Stomach (tissue), 9 donors: ENCODE results near the gene METRN. TPM values are rescaled to one million over a fixed set of nuclear protein-coding genes. Genes with fewer than 3 reads are reported as not detected.
A peak's percentile ranks its signal among the peaks of the same experiment; 100 is the strongest.

ENCODE experiments used
- DNase-seq, 2 donors: peaks; one replicate each; pipeline versions ENCODE4 v3.0.0 to v3.0.0-alpha.2; 2013 to 2019
- H3K27ac ChIP-seq, 5 donors: fragments of 200-600 bp in 4 of 5; sonication (generic) in 4 of 5; one replicate each; pipeline ENCODE4 v1.5.1; 2013 to 2019; ENCODE audit warnings: mild to moderate bottlenecking in 1 of 5, moderate library complexity in 1 of 5
- H3K27me3 ChIP-seq, 3 donors: fragments of 200-600 bp; sonication (generic); one replicate each; pipeline ENCODE4 v1.5.1; 2017 to 2019; ENCODE audit warnings: mixed run types in 1 of 3
- H3K36me3 ChIP-seq, 4 donors: fragments of 200-600 bp; sonication (generic); 1 replicate in 3 of 4; 2 replicates in 1 of 4; pipeline ENCODE4 v1.5.1; 2016 to 2019
- H3K4me1 ChIP-seq, 4 donors: fragments of 200-600 bp; sonication (generic); one replicate each; pipeline ENCODE4 v1.5.1; 2016 to 2019
- H3K4me3 ChIP-seq, 4 donors: fragments of 200-600 bp; sonication (generic) in 3 of 4; one replicate each; pipeline ENCODE4 v1.5.1; 2016 to 2019; ENCODE audit warnings: mild to moderate bottlenecking in 1 of 4
- H3K9me3 ChIP-seq, 4 donors: fragments of 200-600 bp; sonication (generic); one replicate each; pipeline ENCODE4 v1.5.1; 2016 to 2019
- EP300 ChIP-seq: sonication (generic); formaldehyde crosslinking; IDR thresholded peaks from one replicate; pipeline ENCODE4 v1.6.1; 2017; ENCODE audit warnings: antibody characterized with exemption
- POLR2A ChIP-seq, 4 donors: fragments of 450-650 bp; IDR thresholded peaks; one replicate each; pipeline ENCODE4 v1.6.1; 2016; ENCODE audit warnings: antibody characterized with exemption in 4 of 4, control low read depth in 2 of 4, mild to moderate bottlenecking in 1 of 4, moderate library complexity in 1 of 4
- POLR2AphosphoS5 ChIP-seq, 3 donors: sonication (generic); formaldehyde crosslinking; IDR thresholded peaks; one replicate each; pipeline ENCODE4 v1.6.1; 2016; ENCODE audit warnings: antibody characterized with exemption in 3 of 3
- WGBS, 5 donors: extraction: QIAGEN DNeasy Blood & Tissue Kit in 3 of 5; methylation state at CpG; one replicate each; pipeline versions ENCODE4 v1.1.5 to v1.1.7; 2013 to 2018; 5-methylcytosine and 5-hydroxymethylcytosine counted together
- intact Hi-C: fragments of 100-400 bp; cut with DNase I; formaldehyde crosslinking; loops from one replicate; pipeline ENCODE4 v1.15.1; 2023; ENCODE audit warnings: low total_unique reads
- polyA plus RNA-seq, 3 donors: library from polyadenylated mRNA; stranded (reverse); fragments of 200-250 nt; gene quantifications; one replicate each; pipeline ENCODE4 v1.2.3, GENCODE V29; 2013
- total RNA-seq, 5 donors: library from RNA; depleted of rRNA; stranded (reverse); fragments of >200 nt; gene quantifications; one replicate each; pipeline versions ENCODE4 v1.1.0 to v1.2.3, GENCODE V29; 2014 to 2016
- TF ChIP-seq, protein P1 (sequence below), 7 experiments: fragments of 450-650 bp in 4 of 7; fragments of 200-600 bp in 3 of 7; sonication (generic) in 3 of 7; IDR thresholded peaks; one replicate each; pipeline ENCODE4 v1.5.1; 2016 to 2019; ENCODE audit warnings: antibody characterized with exemption in 7 of 7, control low read depth in 2 of 7, mild to moderate bottlenecking in 1 of 7
- donor health status: healthy with polysubstance abuse.
- donor health status: Bipolar disorder and iron deficiency.
- donor health status: healthy.

METRN gene
- total and polyA plus RNA-seq, 8 donors = 7.1 to 79.7 (median 34.4) TPM

GRCh38 chr16:714079-714478 lies 839 bp upstream of the METRN start:
- no peak overlapping the region for H3K27ac ChIP-seq
- H3K9me3 ChIP-seq = no peaks in the 10 kb centered on the region
- H3K4me3 ChIP-seq = no peak overlapping the region
- TF ChIP-seq EP300 (no peak), POLR2A (IDR thresholded peaks at IDR 0.05) (no peak), POLR2AphosphoS5 (IDR thresholded peaks at IDR 0.05) (no peak)
- TF ChIP-seq, protein P1, sequence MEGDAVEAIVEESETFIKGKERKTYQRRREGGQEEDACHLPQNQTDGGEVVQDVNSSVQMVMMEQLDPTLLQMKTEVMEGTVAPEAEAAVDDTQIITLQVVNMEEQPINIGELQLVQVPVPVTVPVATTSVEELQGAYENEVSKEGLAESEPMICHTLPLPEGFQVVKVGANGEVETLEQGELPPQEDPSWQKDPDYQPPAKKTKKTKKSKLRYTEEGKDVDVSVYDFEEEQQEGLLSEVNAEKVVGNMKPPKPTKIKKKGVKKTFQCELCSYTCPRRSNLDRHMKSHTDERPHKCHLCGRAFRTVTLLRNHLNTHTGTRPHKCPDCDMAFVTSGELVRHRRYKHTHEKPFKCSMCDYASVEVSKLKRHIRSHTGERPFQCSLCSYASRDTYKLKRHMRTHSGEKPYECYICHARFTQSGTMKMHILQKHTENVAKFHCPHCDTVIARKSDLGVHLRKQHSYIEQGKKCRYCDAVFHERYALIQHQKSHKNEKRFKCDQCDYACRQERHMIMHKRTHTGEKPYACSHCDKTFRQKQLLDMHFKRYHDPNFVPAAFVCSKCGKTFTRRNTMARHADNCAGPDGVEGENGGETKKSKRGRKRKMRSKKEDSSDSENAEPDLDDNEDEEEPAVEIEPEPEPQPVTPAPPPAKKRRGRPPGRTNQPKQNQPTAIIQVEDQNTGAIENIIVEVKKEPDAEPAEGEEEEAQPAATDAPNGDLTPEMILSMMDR (IDR thresholded peaks at IDR 0.05) = no peak
- H3K27me3 ChIP-seq = peaks cover 16 to 79% (median 30%) of the 10 kb centered on the region in 3 donors
- DNase-seq = no peak
- H3K4me1 ChIP-seq = peaks cover 22 to 54% (median 45%) of the 10 kb centered on the region in 4 donors
- intact Hi-C loops = loop anchor here (5.0 kb wide), 2 partner anchors 68 to 338 kb away; no protein-coding TSS in a partner anchor
- peaks cover 0 to 6% (median 0%) of the 10 kb centered on the region in 4 donors for H3K36me3 ChIP-seq
- 51 to 77% (median 68%) methylated on average over 5 to 11 of the region's 11 CpGs for WGBS, 5 donors

- TF ChIP-seq, protein P1 (IDR thresholded peaks at IDR 0.05) = no peak
- TF ChIP-seq EP300 (no peak), POLR2A (IDR thresholded peaks at IDR 0.05) (no peak), POLR2AphosphoS5 (IDR thresholded peaks at IDR 0.05) (no peak)
- intact Hi-C loops = no loop called here
- peaks cover 0 to 6% (median 0%) of the 10 kb centered on the region in 4 donors for H3K36me3 ChIP-seq
- peaks cover 32 to 64% (median 59%) of the 10 kb centered on the region in 4 donors for H3K4me1 ChIP-seq
- 1 to 7% (median 2%) methylated on average over 8 to 74 of the region's 74 CpGs for WGBS, 5 donors
- H3K9me3 ChIP-seq = no peaks in the 10 kb centered on the region
- H3K4me3 ChIP-seq = peak overlapping the region; percentile 61 to 94 (median 68)
- peak overlapping the region in 3 of 5 donors; percentile 17 to 69 (median 43) for H3K27ac ChIP-seq
- peak in 1 of 2 donors; percentile 52 for DNase-seq
- peaks cover 3 to 64% (median 15%) of the 10 kb centered on the region in 3 donors for H3K27me3 ChIP-seq
Observed at GRCh38 chr16:715477-716199, 720 bp downstream of the METRN start.

DNA sequence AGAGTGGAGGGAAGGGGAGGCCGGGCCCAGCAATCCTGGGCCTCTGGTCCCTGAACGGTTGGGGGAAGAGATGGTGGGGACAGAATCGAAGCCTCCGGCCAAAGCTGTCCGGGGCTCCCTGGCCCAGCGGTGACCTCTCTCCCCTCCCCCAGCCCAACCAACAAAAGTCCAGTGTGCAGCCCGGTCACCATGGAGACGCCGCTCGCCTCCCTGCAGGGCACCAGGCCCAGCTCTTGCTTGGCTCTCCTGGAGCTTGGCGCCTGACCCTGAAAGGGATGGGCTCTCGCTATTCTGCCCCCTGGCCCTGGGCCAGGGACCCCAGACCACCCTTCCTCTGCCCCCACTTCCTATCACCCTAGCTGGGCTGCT lies 1.3 kb downstream of the METRN start:
- 10 to 22% (median 13%) methylated on average over 7 to 12 of the region's 12 CpGs for WGBS, 5 donors
- no peak for TF ChIP-seq POLR2AphosphoS5 (IDR thresholded peaks at IDR 0.05)
- TF ChIP-seq, protein P1 (IDR thresholded peaks at IDR 0.05) = no peak
- no peak for TF ChIP-seq POLR2A (IDR thresholded peaks at IDR 0.05)
- TF ChIP-seq EP300 = no peak
- peaks cover 34 to 64% (median 61%) of the 10 kb centered on the region in 4 donors for H3K4me1 ChIP-seq
- H3K9me3 ChIP-seq = no peaks in the 10 kb centered on the region
- H3K36me3 ChIP-seq = peaks cover 0 to 6% (median 0%) of the 10 kb centered on the region in 4 donors
- peak overlapping the region; percentile 61 to 94 (median 68) for H3K4me3 ChIP-seq
- H3K27ac ChIP-seq = peak overlapping the region in 1 of 5 donors; percentile 69
- intact Hi-C loops = no loop called here
- DNase-seq = peak; percentile 48 to 81
- peaks cover 0 to 58% (median 9%) of the 10 kb centered on the region in 3 donors for H3K27me3 ChIP-seq

DNA sequence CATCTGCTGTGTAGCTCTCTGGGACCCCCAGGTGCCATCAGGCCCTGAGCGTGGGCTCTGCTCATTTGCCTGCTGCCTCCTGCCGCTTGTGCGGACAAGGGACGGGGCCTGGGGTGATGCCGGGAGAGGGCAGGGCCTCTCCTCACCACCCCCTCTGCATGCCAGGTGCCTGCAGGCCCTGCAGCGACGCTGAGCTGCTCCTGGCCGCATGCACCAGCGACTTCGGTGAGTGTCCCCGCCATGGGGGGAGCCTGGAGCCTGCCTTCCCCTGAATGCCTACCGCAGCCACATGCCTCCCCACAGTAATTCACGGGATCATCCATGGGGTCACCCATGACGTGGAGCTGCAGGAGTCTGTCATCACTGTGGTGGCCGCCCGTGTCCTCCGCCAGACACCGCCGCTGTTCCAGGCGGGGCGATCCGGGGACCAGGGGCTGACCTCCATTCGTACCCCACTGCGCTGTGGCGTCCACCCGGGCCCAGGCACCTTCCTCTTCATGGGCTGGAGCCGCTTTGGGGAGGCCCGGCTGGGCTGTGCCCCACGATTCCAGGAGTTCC lies 1.9 kb downstream of the METRN start:
- no peak for DNase-seq
- Histone ChIP-seq H3K36me3 (peaks cover 0 to 6% (median 0%) of the 10 kb centered on the region in 4 donors), H3K27ac (no peak overlapping the region), H3K4me1 (peaks cover 39 to 66% (median 64%) of the 10 kb centered on the region in 4 donors), H3K4me3 (no peak overlapping the region), H3K27me3 (peaks cover 0 to 52% (median 5%) of the 10 kb centered on the region in 3 donors), H3K9me3 (no peaks in the 10 kb centered on the region)
- intact Hi-C loops = no loop called here
- no peak for TF ChIP-seq POLR2A (IDR thresholded peaks at IDR 0.05)
- TF ChIP-seq, protein P1 (IDR thresholded peaks at IDR 0.05) = no peak
- WGBS, 5 donors = 83 to 88% (median 86%) methylated on average over 15 to 29 of the region's 29 CpGs
